Activated naive CD4-positive, alpha-beta T cell treated with anti-CD3 and anti-CD28 coated beads, Interleukin-2, amount 50 U/mL, for 24 hours (primary cell): ENCODE data around the gene BACH2.
"Not testable (repeated sequence)": the region's sequence is repeated elsewhere in the genome, so short reads cannot be mapped to it uniquely, and the experiment has no call there.

Experiments
- H3K27ac Mint-ChIP-seq: one replicate; pipeline ENCODE4 v1.8.0; 2021; ENCODE audit warnings: mild to moderate bottlenecking, mixed read lengths
- H3K27me3 Mint-ChIP-seq: one replicate; pipeline ENCODE4 v1.8.0; 2021; ENCODE audit warnings: mixed read lengths
- H3K36me3 Mint-ChIP-seq: one replicate; pipeline ENCODE4 v1.8.0; 2021; ENCODE audit warnings: mixed read lengths
- H3K4me1 Mint-ChIP-seq: one replicate; pipeline ENCODE4 v1.8.0; 2021; ENCODE audit warnings: mixed read lengths
- H3K4me3 Mint-ChIP-seq: one replicate; pipeline ENCODE4 v1.8.0; 2021; ENCODE audit warnings: mild to moderate bottlenecking, mixed read lengths
- H3K9me3 Mint-ChIP-seq: one replicate; pipeline ENCODE4 v1.8.0; 2021; ENCODE audit warnings: mixed read lengths

Gene BACH2

GRCh38 chr6:90221403-90221802 is 75.2 kb downstream of the BACH2 start:
- Mint-ChIP-seq H3K4me3 (peak overlapping the region; percentile 62), H3K27ac (no peak overlapping the region), H3K9me3 (peaks cover 7% of the 10 kb centered on the region), H3K27me3 (no peaks in the 10 kb centered on the region), H3K36me3 (peaks cover 41% of the 10 kb centered on the region), H3K4me1 (peaks cover 20% of the 10 kb centered on the region)

DNA sequence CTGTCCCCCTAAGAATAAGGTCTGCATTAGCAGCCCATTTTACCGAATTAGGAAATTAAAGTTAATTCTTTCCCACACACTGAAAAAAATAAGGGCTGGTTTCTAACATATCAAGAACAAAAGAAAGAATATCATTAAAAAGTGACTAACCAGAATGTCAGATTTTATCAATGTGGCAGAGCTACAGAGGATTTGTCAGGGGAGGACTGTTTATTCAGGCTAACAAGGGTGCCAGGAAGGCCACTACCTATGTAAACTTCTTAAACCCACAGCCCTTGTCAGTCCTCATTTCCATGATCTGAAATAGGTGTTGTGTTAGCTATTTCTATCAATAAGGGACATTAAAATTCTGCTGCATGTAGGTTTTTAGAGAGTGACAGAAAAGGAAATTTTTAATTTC is 76.4 kb downstream of the BACH2 start:
- no peak overlapping the region for H3K27ac Mint-ChIP-seq
- peaks cover 7% of the 10 kb centered on the region for H3K9me3 Mint-ChIP-seq
- H3K36me3 Mint-ChIP-seq = peaks cover 32% of the 10 kb centered on the region
- no peaks in the 10 kb centered on the region for H3K27me3 Mint-ChIP-seq
- H3K4me3 Mint-ChIP-seq = no peak overlapping the region
- peaks cover 9% of the 10 kb centered on the region for H3K4me1 Mint-ChIP-seq

DNA sequence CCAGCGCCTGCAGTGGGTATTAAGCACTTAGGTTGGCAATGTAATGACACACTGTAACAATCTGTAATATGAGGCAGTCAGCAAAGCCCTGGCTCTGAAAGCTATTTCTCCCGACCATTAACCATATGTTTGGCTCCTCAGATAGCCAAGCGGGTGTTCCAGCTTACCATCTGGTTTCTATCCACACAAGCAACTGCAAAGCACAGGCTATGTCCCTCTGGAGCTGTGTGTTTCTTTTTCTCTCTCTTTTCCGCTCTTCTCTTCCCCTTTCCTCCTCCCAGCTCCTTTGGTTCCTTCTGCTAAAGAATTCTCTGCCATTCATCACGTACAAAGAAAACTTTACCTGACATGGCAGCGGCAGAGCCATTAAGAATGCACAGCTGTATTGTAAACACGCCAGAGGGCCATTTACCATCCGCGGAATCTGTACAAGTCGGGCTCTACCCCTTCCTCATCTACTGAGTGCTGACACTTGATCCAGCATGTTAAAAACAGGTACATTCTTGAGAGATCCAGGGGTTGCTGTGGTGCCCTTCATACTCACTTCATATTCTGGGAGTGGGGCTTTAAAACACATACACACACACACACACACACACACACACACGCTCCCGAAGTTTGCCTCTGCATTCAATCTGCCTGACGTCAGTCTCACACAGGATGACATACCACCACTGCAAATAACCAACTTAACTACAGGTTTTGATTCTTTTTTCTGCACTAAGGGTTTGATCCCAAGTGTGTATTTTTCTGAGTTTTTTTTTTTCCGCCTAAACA is 77.2 kb downstream of the BACH2 start:
- Mint-ChIP-seq H3K27ac (no peak overlapping the region), H3K4me3 (no peak overlapping the region), H3K9me3 (peaks cover 7% of the 10 kb centered on the region), H3K4me1 (peaks cover 7% of the 10 kb centered on the region), H3K27me3 (no peaks in the 10 kb centered on the region), H3K36me3 (peaks cover 31% of the 10 kb centered on the region)

- H3K4me1 Mint-ChIP-seq = peaks cover 8% of the 10 kb centered on the region
- H3K27me3 Mint-ChIP-seq = no peaks in the 10 kb centered on the region
- no peak overlapping the region for H3K27ac Mint-ChIP-seq
- H3K9me3 Mint-ChIP-seq = peaks cover 6% of the 10 kb centered on the region
- H3K4me3 Mint-ChIP-seq = no peak overlapping the region
- H3K36me3 Mint-ChIP-seq = peaks cover 27% of the 10 kb centered on the region
These were observed 77.8 kb downstream of the BACH2 start for GRCh38 chr6:90218959-90219208.

DNA sequence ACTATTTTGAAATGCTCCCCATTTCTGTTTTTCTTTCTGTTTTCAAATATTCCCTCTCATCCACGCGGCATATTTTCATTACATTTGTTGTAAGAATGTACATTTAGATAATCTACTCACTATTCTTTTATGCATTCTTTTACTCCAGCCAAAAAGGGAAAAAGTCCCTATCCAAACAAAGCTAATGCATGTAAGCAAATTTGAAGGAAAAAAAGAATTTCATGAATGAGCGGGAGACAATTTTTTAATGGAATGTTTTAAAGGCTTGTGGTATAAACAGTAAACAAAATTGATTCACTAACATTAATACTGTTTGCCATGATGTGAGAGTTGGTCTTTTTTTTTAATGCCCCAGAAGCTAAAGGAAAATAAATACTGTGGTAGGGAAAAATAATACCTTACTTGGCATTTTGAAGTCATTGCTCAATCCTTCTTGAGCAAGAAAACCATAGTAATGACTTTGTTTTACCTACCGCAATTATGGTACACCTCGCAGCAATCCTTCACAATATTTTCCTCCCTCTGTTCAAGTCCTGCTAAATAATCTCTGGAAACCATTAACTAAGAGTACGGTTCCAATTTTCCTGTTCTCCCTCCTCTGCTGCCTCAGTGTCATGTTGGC is 79.0 kb downstream of the BACH2 start:
- no peak overlapping the region for H3K27ac Mint-ChIP-seq
- no peak overlapping the region for H3K4me3 Mint-ChIP-seq
- H3K4me1 Mint-ChIP-seq = peaks cover 19% of the 10 kb centered on the region
- H3K27me3 Mint-ChIP-seq = no peaks in the 10 kb centered on the region
- H3K36me3 Mint-ChIP-seq = peaks cover 25% of the 10 kb centered on the region
- H3K9me3 Mint-ChIP-seq = peaks cover 4% of the 10 kb centered on the region

DNA sequence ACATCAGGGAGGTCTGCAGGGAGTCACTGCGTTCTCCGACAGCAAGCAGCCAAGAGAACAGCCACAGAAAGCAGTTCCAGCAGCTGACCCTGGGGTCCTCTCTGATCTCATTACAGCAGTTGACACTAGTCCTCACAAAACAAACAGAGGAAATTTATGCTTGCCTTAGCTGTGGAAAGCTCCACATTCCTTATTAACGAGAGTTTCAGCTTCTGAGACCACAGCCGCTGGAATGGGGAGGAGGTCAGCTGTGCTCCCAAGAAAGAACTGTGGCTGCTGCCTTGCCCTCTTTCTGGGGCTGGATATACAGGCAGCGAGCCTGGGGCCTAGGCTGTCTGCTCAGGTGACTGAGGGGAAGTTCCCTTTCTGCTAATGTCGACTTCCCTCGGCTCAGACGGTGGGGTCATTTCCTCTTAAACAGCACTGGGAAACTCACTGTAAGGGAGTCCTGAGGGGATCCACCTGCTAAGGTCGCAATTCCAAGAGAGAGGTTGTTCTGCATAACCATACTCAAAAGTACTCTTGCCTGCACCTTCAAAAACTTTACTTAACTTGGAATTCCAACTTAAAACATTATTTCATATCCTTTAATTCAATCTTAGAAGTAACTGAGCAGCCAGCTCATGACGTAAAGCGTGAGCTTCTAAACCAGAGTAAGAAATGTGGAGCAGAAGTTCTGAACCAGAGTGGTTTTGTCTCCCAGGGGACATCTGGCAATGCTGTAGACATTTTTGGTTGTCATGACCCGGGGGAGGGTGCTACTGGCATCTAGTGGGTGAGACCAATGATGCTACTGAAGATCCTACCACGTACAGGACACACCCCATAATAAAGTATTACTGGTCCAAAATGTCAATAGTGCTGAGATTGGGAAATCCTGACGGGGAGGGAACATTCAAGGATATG is 80.3 kb downstream of the BACH2 start:
- Mint-ChIP-seq H3K27me3 (no peaks in the 10 kb centered on the region), H3K36me3 (peaks cover 24% of the 10 kb centered on the region), H3K4me1 (peaks cover 30% of the 10 kb centered on the region), H3K4me3 (peak overlapping the region; percentile 76), H3K9me3 (peaks cover under 1% of the 10 kb centered on the region), H3K27ac (no peak overlapping the region)

DNA sequence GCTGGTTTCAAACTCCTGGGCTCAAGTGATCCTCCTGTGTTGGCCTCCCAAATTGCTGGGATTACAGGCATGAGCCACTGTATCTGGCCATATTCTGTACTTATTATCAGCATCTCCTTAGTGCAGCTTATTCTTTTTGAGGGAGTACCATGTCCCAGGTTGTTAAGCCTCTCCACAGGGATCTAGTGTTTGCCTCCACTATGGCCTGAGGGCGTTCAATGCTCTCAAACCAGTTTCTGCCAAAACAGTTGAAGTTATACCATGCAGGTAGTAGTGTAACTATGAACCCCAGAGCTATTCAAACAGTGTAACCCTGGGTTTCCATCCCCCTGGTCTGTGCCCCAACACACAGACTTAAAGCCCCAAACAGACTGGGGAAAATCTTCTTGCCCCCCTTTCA is 81.7 kb downstream of the BACH2 start:
- H3K36me3 Mint-ChIP-seq = peaks cover 25% of the 10 kb centered on the region
- H3K4me3 Mint-ChIP-seq = peak overlapping the region; percentile 76
- H3K4me1 Mint-ChIP-seq = peaks cover 44% of the 10 kb centered on the region
- no peaks in the 10 kb centered on the region for H3K27me3 Mint-ChIP-seq
- H3K9me3 Mint-ChIP-seq = no peaks in the 10 kb centered on the region
- H3K27ac Mint-ChIP-seq = no peak overlapping the region

DNA sequence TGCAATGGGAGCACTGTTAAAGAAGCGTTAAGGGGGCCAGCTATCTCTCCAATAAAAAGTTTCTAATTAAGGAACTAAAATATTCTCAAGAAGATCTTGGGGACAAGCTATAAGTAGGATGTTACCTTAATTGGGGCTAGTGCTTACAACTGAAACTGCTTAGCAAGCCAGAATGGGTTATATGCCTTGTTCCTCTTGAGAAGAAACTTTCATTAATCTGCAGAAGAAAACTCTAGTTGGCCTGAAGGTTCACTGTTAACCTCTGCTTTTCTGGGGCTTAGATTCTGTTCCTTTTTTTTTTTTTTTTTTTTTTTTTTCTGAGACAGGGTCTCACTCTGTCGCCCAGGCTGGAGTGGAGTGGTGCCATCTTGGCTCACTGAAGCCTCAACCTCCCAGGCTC is 82.2 kb downstream of the BACH2 start:
- Mint-ChIP-seq H3K27me3 (no peaks in the 10 kb centered on the region), H3K4me1 (peaks cover 49% of the 10 kb centered on the region), H3K36me3 (peaks cover 27% of the 10 kb centered on the region), H3K9me3 (no peaks in the 10 kb centered on the region), H3K4me3 (peak overlapping the region; percentile 42), H3K27ac (peak overlapping the region; percentile 86)

DNA sequence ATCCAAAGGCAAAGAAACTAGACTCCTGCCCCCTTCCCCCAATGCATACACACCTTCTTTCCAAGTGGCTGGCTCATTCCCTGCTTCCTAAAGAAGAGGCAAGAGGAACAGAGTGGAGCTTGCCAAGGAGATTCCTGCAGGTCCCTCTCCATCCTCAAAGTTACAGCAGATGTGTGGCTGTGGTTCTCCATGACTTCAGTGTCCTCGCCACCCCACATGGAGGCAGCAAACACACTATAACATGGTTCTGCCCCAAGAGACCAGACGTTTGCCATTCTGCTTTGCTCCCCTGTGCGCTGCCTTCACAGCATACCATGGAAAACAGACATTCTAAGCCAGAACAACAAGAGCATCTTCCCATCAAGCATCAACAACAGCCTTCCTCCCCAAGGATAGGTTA is 84.4 kb downstream of the BACH2 start:
- Mint-ChIP-seq H3K36me3 (peaks cover 36% of the 10 kb centered on the region), H3K9me3 (no peaks in the 10 kb centered on the region), H3K4me1 (peaks cover 70% of the 10 kb centered on the region), H3K4me3 (no peak overlapping the region), H3K27me3 (no peaks in the 10 kb centered on the region), H3K27ac (peak overlapping the region; percentile 86)

GRCh38 chr6:90209527-90209926 is 87.1 kb downstream of the BACH2 start:
- Mint-ChIP-seq H3K4me3 (peak overlapping the region; percentile 61), H3K4me1 (peaks cover 93% of the 10 kb centered on the region), H3K27ac (peak overlapping the region; percentile 91), H3K36me3 (peaks cover 39% of the 10 kb centered on the region), H3K27me3 (no peaks in the 10 kb centered on the region), H3K9me3 (no peaks in the 10 kb centered on the region)

DNA sequence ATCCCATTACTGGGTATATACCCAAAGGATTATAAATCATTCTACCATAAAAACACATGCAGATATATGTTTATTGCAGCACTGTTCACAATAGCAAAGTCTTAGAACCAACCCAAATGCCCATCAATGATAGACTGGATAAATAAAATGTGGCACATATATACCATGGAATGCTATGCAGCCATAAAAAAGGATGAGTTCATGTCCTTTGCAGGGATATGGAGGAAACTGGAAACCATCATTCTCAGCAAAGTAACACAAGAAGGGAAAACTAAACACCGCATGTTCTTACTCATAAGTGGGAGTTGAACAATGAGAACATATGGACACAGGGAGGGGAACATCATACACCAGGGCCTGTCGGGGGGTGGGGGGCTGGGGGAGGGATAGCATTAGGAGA is 88.0 kb downstream of the BACH2 start:
- Mint-ChIP-seq H3K4me3 (peak overlapping the region; percentile 61), H3K4me1 (peaks cover 94% of the 10 kb centered on the region), H3K27ac (peak overlapping the region; percentile 93), H3K36me3 (peaks cover 44% of the 10 kb centered on the region)
- not testable (repeated sequence) for H3K27me3 Mint-ChIP-seq, H3K9me3 Mint-ChIP-seq

DNA sequence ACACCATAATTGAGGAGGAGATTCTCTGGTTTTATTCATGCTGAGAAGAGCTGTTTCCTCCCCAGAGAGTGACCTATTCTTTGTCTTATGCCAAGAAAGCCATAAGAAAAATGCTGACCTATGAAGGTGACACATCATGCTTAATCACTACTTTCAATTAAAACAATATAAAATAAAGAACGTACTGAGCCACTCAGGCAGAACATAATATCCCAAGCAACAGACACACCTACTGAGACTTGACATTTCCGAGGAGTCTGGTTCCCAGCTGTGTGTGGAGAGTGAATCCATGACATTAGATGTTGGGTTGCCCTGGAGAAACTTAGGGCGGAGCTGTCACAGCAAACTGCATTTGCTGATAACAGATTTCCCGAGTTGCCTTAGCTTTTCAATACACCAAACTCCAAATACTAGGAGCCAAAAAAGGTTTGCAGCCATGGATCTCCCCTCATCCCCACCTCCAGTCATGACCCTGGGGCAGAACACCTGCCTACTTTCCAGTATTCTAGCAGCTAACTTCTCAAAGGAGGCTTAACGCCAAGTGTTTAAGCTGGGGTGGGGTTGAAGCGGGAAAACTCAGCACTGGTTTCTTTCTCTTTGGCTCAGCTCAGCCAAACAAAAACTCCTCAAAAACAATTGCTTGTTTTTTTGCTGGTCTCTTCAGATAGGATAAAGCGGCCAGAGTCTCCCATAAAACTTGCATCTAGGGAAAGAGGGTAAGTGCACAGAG is 92.2 kb downstream of the BACH2 start:
- H3K4me3 Mint-ChIP-seq = no peak overlapping the region
- H3K27ac Mint-ChIP-seq = peak overlapping the region; percentile 62
- H3K36me3 Mint-ChIP-seq = peaks cover 46% of the 10 kb centered on the region
- no peaks in the 10 kb centered on the region for H3K27me3 Mint-ChIP-seq
- peaks cover 86% of the 10 kb centered on the region for H3K4me1 Mint-ChIP-seq
- H3K9me3 Mint-ChIP-seq = no peaks in the 10 kb centered on the region

- peaks cover 53% of the 10 kb centered on the region for H3K36me3 Mint-ChIP-seq
- H3K4me3 Mint-ChIP-seq = no peak overlapping the region
- H3K9me3 Mint-ChIP-seq = peaks cover under 1% of the 10 kb centered on the region
- H3K27me3 Mint-ChIP-seq = no peaks in the 10 kb centered on the region
- H3K4me1 Mint-ChIP-seq = peaks cover 87% of the 10 kb centered on the region
- H3K27ac Mint-ChIP-seq = no peak overlapping the region
These were observed 93.0 kb downstream of the BACH2 start for GRCh38 chr6:90203672-90204071.

GRCh38 chr6:90202156-90202555 is 94.5 kb downstream of the BACH2 start:
- Mint-ChIP-seq H3K27ac (peak overlapping the region; percentile 97), H3K36me3 (peaks cover 61% of the 10 kb centered on the region)

DNA sequence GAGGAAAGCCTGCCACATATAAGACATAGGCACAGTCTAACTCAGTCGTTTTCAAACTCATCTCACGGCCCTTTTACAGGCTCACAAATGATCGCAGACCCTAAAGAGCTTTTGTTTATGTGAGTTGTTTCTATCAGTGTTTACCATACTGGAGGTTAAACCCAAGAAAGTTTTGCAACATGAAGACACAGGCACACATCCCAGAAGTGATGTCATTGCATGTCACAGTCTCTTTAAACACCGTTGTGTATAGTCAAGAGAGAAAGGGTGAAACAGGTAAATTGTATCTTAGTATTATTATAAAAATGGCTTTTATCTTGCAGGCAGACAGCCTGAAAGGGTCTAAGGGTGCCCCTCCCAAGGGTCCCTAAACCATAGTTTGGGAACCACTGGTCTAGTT is 96.7 kb downstream of the BACH2 start:
- Mint-ChIP-seq H3K4me1 (peaks cover 89% of the 10 kb centered on the region), H3K9me3 (peaks cover 6% of the 10 kb centered on the region), H3K27ac (no peak overlapping the region), H3K27me3 (no peaks in the 10 kb centered on the region), H3K4me3 (no peak overlapping the region), H3K36me3 (peaks cover 55% of the 10 kb centered on the region)

More at GRCh38 chr6:90202156-90202555, 94.5 kb downstream of the BACH2 start:
- H3K4me1 Mint-ChIP-seq = peaks cover 87% of the 10 kb centered on the region
- peaks cover 6% of the 10 kb centered on the region for H3K9me3 Mint-ChIP-seq
- peak overlapping the region; percentile 77 for H3K4me3 Mint-ChIP-seq
- H3K27me3 Mint-ChIP-seq = no peaks in the 10 kb centered on the region
